B cell (primary cell): Measurements from ENCODE around the gene PRRG4.

Experiments used
- CTCF ChIP-seq: fragments of 200-600 bp; IDR thresholded peaks from one replicate; pipeline ENCODE4 v1.8.0; 2022; ENCODE audit warnings: antibody characterized with exemption, mild to moderate bottlenecking
- EZH2 ChIP-seq: IDR thresholded peaks from 2 replicates; pipeline ENCODE4 v1.6.1; 2012; ENCODE audit warnings: borderline replicate concordance, low read depth, mild to moderate bottlenecking, moderate library complexity, low read length; ENCODE audit not compliant: insufficient read depth, poor library complexity, severe bottlenecking

DNA sequence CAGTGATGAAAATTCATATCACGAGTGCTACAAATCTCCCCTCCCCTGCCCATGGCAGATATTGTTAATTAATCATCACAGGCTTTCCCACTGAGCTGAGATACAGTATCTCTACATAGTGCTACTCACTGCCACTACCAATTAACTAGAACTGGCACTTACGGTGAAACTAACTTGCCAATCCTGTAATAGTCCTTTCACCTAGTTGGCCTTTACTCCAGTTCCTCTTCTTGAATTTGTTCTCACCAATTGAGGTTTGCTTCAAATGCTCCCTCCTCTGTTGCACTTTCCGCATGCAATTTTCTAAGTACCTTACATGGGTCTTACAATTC lies 11.9 kb upstream of the PRRG4 start:
- TF ChIP-seq CTCF = no peak
- TF ChIP-seq EZH2 = no peak
